ENCODE data around the gene CTCF. TPM values are rescaled to one million over a fixed set of nuclear protein-coding genes. Genes with fewer than 3 reads are reported as not detected.

The CTCF gene
- polyA plus RNA-seq, 5 donors, result 65.8 to 73.4 (median 71.6) TPM

- DNase-seq, result no peak
Measured at GRCh38 chr16:67677712-67678111, 115.4 kb downstream of the CTCF start.

GRCh38 chr16:67678354-67679023, 116.2 kb downstream of the CTCF start:
- no peak for DNase-seq

- no peak for DNase-seq
Measured at GRCh38 chr16:67679935-67680897, 117.9 kb downstream of the CTCF start.

GRCh38 chr16:67683767-67684166, 121.4 kb downstream of the CTCF start:
- no peak for DNase-seq

- DNase-seq, result no peak
Measured at GRCh38 chr16:67685388-67686112, 123.2 kb downstream of the CTCF start.

Other genes with a start within 250 kb of the CTCF start
- 10 to 100 TPM in 2 of 5 donors, 1 to 10 TPM in 3; 6.5 to 10.3 (median 8.5) TPM for gene KCTD19, start 235.8 kb upstream of the CTCF start, polyA plus RNA-seq (ENCODE audit: insufficient read depth in 1 of 5, insufficient read length in 5 of 5, low replicate concordance in 1 of 5)
- gene LRRC36, start 235.7 kb upstream of the CTCF start, polyA plus RNA-seq (ENCODE audit: insufficient read depth in 1 of 5, insufficient read length in 5 of 5, low replicate concordance in 1 of 5), result 10 to 100 TPM; 38.8 to 67.8 (median 55.0) TPM
- 100 to 1,000 TPM; 284 to 468 (median 389) TPM for gene TPPP3, start 169.0 kb upstream of the CTCF start, polyA plus RNA-seq (ENCODE audit: insufficient read depth in 1 of 5, insufficient read length in 5 of 5, low replicate concordance in 1 of 5)
- 10 to 100 TPM; 14.7 to 28.3 (median 20.0) TPM for gene ZDHHC1, start 146.0 kb upstream of the CTCF start, polyA plus RNA-seq (ENCODE audit: insufficient read depth in 1 of 5, insufficient read length in 5 of 5, low replicate concordance in 1 of 5)
- 10 to 100 TPM; 31.9 to 86.2 (median 58.9) TPM for gene HSD11B2, start 131.4 kb upstream of the CTCF start, polyA plus RNA-seq (ENCODE audit: insufficient read depth in 1 of 5, insufficient read length in 5 of 5, low replicate concordance in 1 of 5)
- gene ATP6V0D1, start 81.4 kb upstream of the CTCF start, polyA plus RNA-seq (ENCODE audit: insufficient read depth in 1 of 5, insufficient read length in 5 of 5, low replicate concordance in 1 of 5), result 10 to 100 TPM; 44.5 to 73.4 (median 48.8) TPM
- gene AGRP, start 79.0 kb upstream of the CTCF start, polyA plus RNA-seq (ENCODE audit: insufficient read depth in 1 of 5, insufficient read length in 5 of 5, low replicate concordance in 1 of 5), result under 1 TPM in 1 of 5 donors, not detected in 4; 0.32 TPM
- gene RIPOR1, start 33.7 kb upstream of the CTCF start, polyA plus RNA-seq (ENCODE audit: insufficient read depth in 1 of 5, insufficient read length in 5 of 5, low replicate concordance in 1 of 5), result 10 to 100 TPM; 38.3 to 62.4 (median 53.0) TPM
- 1 to 10 TPM; 2.4 to 6.3 (median 4.6) TPM for gene CARMIL2, start 82.6 kb downstream of the CTCF start, polyA plus RNA-seq (ENCODE audit: insufficient read depth in 1 of 5, insufficient read length in 5 of 5, low replicate concordance in 1 of 5)
- gene ACD, start 97.7 kb downstream of the CTCF start, polyA plus RNA-seq (ENCODE audit: insufficient read depth in 1 of 5, insufficient read length in 5 of 5, low replicate concordance in 1 of 5), result 10 to 100 TPM; 19.0 to 30.4 (median 23.0) TPM
- 1 to 10 TPM; 1.2 to 2.7 (median 1.5) TPM for gene PARD6A, start 98.4 kb downstream of the CTCF start, polyA plus RNA-seq (ENCODE audit: insufficient read depth in 1 of 5, insufficient read length in 5 of 5, low replicate concordance in 1 of 5)
- gene ENKD1, start 104.2 kb downstream of the CTCF start, polyA plus RNA-seq (ENCODE audit: insufficient read depth in 1 of 5, insufficient read length in 5 of 5, low replicate concordance in 1 of 5), result 10 to 100 TPM; 18.4 to 34.7 (median 25.3) TPM
- 1 to 10 TPM; 2.0 to 3.4 (median 3.1) TPM for gene C16orf86, start 104.3 kb downstream of the CTCF start, polyA plus RNA-seq (ENCODE audit: insufficient read depth in 1 of 5, insufficient read length in 5 of 5, low replicate concordance in 1 of 5)
- 10 to 100 TPM; 28.1 to 40.8 (median 36.1) TPM for gene GFOD2, start 156.8 kb downstream of the CTCF start, polyA plus RNA-seq (ENCODE audit: insufficient read depth in 1 of 5, insufficient read length in 5 of 5, low replicate concordance in 1 of 5)
- gene RANBP10, start 244.0 kb downstream of the CTCF start, polyA plus RNA-seq (ENCODE audit: insufficient read depth in 1 of 5, insufficient read length in 5 of 5, low replicate concordance in 1 of 5), result 10 to 100 TPM; 27.8 to 48.2 (median 36.8) TPM
- 1 to 10 TPM; 4.8 to 7.4 (median 6.6) TPM for gene TSNAXIP1, start 244.4 kb downstream of the CTCF start, polyA plus RNA-seq (ENCODE audit: insufficient read depth in 1 of 5, insufficient read length in 5 of 5, low replicate concordance in 1 of 5)

Measured in right lung (tissue), 5 donors.